AG04450 (cell line): ENCODE measurements around the gene USH2A. TPM values are rescaled to one million over a fixed set of nuclear protein-coding genes. Genes with fewer than 3 reads are reported as not detected.

Experiments
- CTCF ChIA-PET: fragments of 300-600, 350-600 bp; formaldehyde crosslinking; extraction: SDS; loops from one replicate; lab custom pipeline; 2022; ENCODE audit warnings: antibody characterized with exemption, inconsistent platforms; lab: Charles Lee
- POLR2A ChIA-PET: fragments of 350-600 bp; formaldehyde crosslinking; extraction: SDS; loops from one replicate; lab custom pipeline; 2021; ENCODE audit warnings: antibody characterized with exemption, inconsistent platforms; lab: Yijun Ruan, JAX
- DNase-seq: peaks from one replicate; pipeline ENCODE4 v3.0.0-alpha.2; 2011; ENCODE audit warnings: low read depth, low spot score
- H3K27ac ChIP-seq: one replicate; pipeline ENCODE4 v1.5.1; 2012; ENCODE audit warnings: low read depth, low read length, control low read depth
- H3K27me3 ChIP-seq: one replicate; pipeline ENCODE4 v1.6.0; 2012; ENCODE audit warnings: low read length; ENCODE audit not compliant: control insufficient read depth, insufficient read depth
- H3K4me3 ChIP-seq: 2 replicates; pipeline ENCODE4 v1.5.1; 2011; ENCODE audit warnings: mild to moderate bottlenecking, low read depth, low read length, control low read depth
- H3K9me3 ChIP-seq: 2 replicates; pipeline ENCODE4 v1.5.1; 2012; ENCODE audit warnings: low read length; ENCODE audit not compliant: control insufficient read depth, insufficient read depth
- CTCF ChIP-seq: IDR thresholded peaks from 2 replicates; pipeline ENCODE4 v1.5.1; 2011; ENCODE audit warnings: low read depth, low read length, control low read depth, inconsistent platforms
- polyA minus RNA-seq: library from RNA; depleted of rRNA, polyadenylated mRNA; stranded (reverse); fragments of >200 nt; gene quantifications from 2 replicates; pipeline ENCODE4 v1.2.3, GENCODE V29; 2011; rRNA and poly(A)+ RNA removed
- polyA plus RNA-seq: library from polyadenylated mRNA; depleted of rRNA; stranded (reverse); fragments of >200 nt; gene quantifications from 2 replicates; pipeline ENCODE4 v1.2.3, GENCODE V29; 2011; rRNA removed

Gene USH2A, protein sequence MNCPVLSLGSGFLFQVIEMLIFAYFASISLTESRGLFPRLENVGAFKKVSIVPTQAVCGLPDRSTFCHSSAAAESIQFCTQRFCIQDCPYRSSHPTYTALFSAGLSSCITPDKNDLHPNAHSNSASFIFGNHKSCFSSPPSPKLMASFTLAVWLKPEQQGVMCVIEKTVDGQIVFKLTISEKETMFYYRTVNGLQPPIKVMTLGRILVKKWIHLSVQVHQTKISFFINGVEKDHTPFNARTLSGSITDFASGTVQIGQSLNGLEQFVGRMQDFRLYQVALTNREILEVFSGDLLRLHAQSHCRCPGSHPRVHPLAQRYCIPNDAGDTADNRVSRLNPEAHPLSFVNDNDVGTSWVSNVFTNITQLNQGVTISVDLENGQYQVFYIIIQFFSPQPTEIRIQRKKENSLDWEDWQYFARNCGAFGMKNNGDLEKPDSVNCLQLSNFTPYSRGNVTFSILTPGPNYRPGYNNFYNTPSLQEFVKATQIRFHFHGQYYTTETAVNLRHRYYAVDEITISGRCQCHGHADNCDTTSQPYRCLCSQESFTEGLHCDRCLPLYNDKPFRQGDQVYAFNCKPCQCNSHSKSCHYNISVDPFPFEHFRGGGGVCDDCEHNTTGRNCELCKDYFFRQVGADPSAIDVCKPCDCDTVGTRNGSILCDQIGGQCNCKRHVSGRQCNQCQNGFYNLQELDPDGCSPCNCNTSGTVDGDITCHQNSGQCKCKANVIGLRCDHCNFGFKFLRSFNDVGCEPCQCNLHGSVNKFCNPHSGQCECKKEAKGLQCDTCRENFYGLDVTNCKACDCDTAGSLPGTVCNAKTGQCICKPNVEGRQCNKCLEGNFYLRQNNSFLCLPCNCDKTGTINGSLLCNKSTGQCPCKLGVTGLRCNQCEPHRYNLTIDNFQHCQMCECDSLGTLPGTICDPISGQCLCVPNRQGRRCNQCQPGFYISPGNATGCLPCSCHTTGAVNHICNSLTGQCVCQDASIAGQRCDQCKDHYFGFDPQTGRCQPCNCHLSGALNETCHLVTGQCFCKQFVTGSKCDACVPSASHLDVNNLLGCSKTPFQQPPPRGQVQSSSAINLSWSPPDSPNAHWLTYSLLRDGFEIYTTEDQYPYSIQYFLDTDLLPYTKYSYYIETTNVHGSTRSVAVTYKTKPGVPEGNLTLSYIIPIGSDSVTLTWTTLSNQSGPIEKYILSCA (N-terminal part only)
- polyA plus RNA-seq, result 0.01 TPM in 2 replicates
- polyA minus RNA-seq, result under 0.01 and 0.09 TPM in 2 replicates

DNA sequence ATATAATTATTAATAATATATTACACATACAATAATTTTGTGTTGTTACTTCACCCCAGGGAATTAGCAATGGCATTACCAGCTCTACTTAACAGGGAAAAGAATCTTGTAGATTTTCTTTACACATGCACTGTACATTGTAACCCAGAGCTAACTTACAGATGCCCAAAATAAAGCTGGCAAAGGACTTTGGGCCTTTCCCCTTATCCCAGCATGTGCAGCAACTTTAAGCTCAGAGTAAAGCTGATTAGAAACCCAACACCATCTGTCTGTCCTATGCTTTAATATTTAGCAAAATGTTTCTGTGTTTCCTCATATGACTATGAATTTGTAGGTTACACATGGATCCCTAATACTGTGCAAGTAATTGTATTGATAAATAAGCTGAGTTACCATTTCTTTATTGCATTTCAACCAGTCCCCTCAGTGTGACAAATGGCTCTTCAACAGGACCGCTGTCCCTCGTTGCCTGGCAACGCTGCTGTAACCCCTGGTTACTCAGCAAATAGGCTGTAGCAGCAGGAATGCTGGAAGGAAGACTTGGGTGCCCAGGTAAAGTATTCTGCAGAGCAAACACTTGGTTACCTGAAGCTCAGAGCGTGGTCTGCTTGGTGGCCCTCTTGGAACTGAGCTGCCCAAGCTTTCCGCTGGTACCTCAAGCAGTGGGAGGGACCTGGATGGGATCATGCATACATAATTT lies at the start of gene USH2A:
Gene USH2A, minus strand, starts transcription at position 628 of the 700 bp plus-strand sequence. CDS start 1,112 bp downstream, outside the sequence.
- Histone ChIP-seq H3K27ac (no peak within 1 kb of the TSS), H3K27me3 (no peaks in the 10 kb centered on the region), H3K4me3 (no peak within 1 kb of the TSS), H3K9me3 (no peaks in the 10 kb centered on the region)
- ChIA-PET CTCF (interaction anchor here (0.5 to 1.3 kb wide), 2 partner anchors 200 to 202 kb away, joined by 3 to 5 read pairs; no protein-coding TSS in a partner anchor), POLR2A (no interaction called here)
- TF ChIP-seq CTCF, result no peak
- no peak for DNase-seq

GRCh38 chr1:216466162-216466801 lies 43.0 kb upstream of the USH2A start:
- no peak for DNase-seq
- no peak for TF ChIP-seq CTCF
- Histone ChIP-seq H3K4me3 (no peak overlapping the region), H3K27me3 (no peaks in the 10 kb centered on the region), H3K27ac (no peak overlapping the region), H3K9me3 (no peaks in the 10 kb centered on the region)
- CTCF ChIA-PET, result interaction anchor here (1.0 kb wide), 1 partner anchor 245 kb away, joined by 4 read pairs; no protein-coding TSS in a partner anchor
- POLR2A ChIA-PET, result interaction anchor here (1.5 kb wide), 1 partner anchor 58 kb away, joined by 5 read pairs; no protein-coding TSS in a partner anchor

GRCh38 chr1:216464489-216464888 lies 41.2 kb upstream of the USH2A start:
- ChIA-PET POLR2A (interaction anchor here (0.8 to 1.2 kb wide), 3 partner anchors 9 to 243 kb away, joined by 3 read pairs; no protein-coding TSS in a partner anchor), CTCF (interaction anchor here (1.1 to 2.1 kb wide), 3 partner anchors 36 to 243 kb away, joined by 5 to 9 read pairs (median 5); no protein-coding TSS in a partner anchor)

More at GRCh38 chr1:216464489-216464888, 41.2 kb upstream of the USH2A start:
- Histone ChIP-seq H3K9me3 (no peaks in the 10 kb centered on the region), H3K27me3 (no peaks in the 10 kb centered on the region), H3K4me3 (no peak overlapping the region), H3K27ac (no peak overlapping the region)
- TF ChIP-seq CTCF, result no peak
- peak; percentile 88 for DNase-seq
